ENCODE results near the gene GPR45.

Gene GPR45

GRCh38 chr2:105252271-105252670, 10.7 kb downstream of the GPR45 start:
- FAIRE-seq (no peak), DNase-seq (ENCODE audit: insufficient read length, low spot score) (no peak)

- FAIRE-seq: no peak
- DNase-seq (ENCODE audit: insufficient read length, low spot score): no peak
Measured at GRCh38 chr2:105254531-105255210, 13.1 kb downstream of the GPR45 start.

- no peak for FAIRE-seq
Measured at GRCh38 chr2:105255979-105256378, 14.4 kb downstream of the GPR45 start.

GRCh38 chr2:105256431-105257047, 15.0 kb downstream of the GPR45 start:
- no peak for DNase-seq (ENCODE audit: insufficient read length, low spot score)
- no peak for FAIRE-seq

More at GRCh38 chr2:105255979-105256378, 14.4 kb downstream of the GPR45 start:
- no peak for DNase-seq (ENCODE audit: insufficient read length, low spot score)

GRCh38 chr2:105257981-105258380, 16.4 kb downstream of the GPR45 start:
- no peak for DNase-seq (ENCODE audit: insufficient read length, low spot score)
- no peak for FAIRE-seq

- FAIRE-seq: no peak
Measured at GRCh38 chr2:105258835-105259350, 17.4 kb downstream of the GPR45 start.

GRCh38 chr2:105261061-105261460, 19.5 kb downstream of the GPR45 start:
- FAIRE-seq (no peak), DNase-seq (ENCODE audit: insufficient read length, low spot score) (no peak)

More at GRCh38 chr2:105258835-105259350, 17.4 kb downstream of the GPR45 start:
- no peak for DNase-seq (ENCODE audit: insufficient read length, low spot score)

GRCh38 chr2:105262651-105263091, 21.1 kb downstream of the GPR45 start:
- FAIRE-seq (no peak), DNase-seq (ENCODE audit: insufficient read length, low spot score) (no peak)

- DNase-seq (ENCODE audit: insufficient read length, low spot score) (no peak), FAIRE-seq (no peak)
Measured at GRCh38 chr2:105269426-105269825, 27.9 kb downstream of the GPR45 start.

GRCh38 chr2:105271393-105272045, 30.0 kb downstream of the GPR45 start:
- DNase-seq (ENCODE audit: insufficient read length, low spot score) (no peak), FAIRE-seq (no peak)

- DNase-seq (ENCODE audit: insufficient read length, low spot score) (no peak), FAIRE-seq (no peak)
Measured at GRCh38 chr2:105272176-105272575, 30.6 kb downstream of the GPR45 start.

- DNase-seq (ENCODE audit: insufficient read length, low spot score) (no peak), FAIRE-seq (no peak)
Measured at GRCh38 chr2:105274046-105274445, 32.5 kb downstream of the GPR45 start.

GRCh38 chr2:105278654-105279053, 37.1 kb downstream of the GPR45 start:
- DNase-seq (ENCODE audit: insufficient read length, low spot score): no peak
- FAIRE-seq: no peak

- DNase-seq (ENCODE audit: insufficient read length, low spot score) (no peak), FAIRE-seq (no peak)
Measured at GRCh38 chr2:105279126-105279525, 37.6 kb downstream of the GPR45 start.

- no peak for DNase-seq (ENCODE audit: insufficient read length, low spot score)
Measured at GRCh38 chr2:105280281-105280680, 38.7 kb downstream of the GPR45 start.

GRCh38 chr2:105283532-105283931, 42.0 kb downstream of the GPR45 start:
- FAIRE-seq: no peak
- no peak for DNase-seq (ENCODE audit: insufficient read length, low spot score)

More at GRCh38 chr2:105280281-105280680, 38.7 kb downstream of the GPR45 start:
- no peak for FAIRE-seq

- FAIRE-seq (peak; percentile 35), DNase-seq (ENCODE audit: insufficient read length, low spot score) (peak; percentile 17)
Measured at GRCh38 chr2:105287692-105288091, 46.1 kb downstream of the GPR45 start.

GRCh38 chr2:105288133-105288532, 46.6 kb downstream of the GPR45 start:
- no peak for DNase-seq (ENCODE audit: insufficient read length, low spot score)
- FAIRE-seq: no peak

- no peak for DNase-seq (ENCODE audit: insufficient read length, low spot score)
- FAIRE-seq: no peak
Measured at GRCh38 chr2:105290981-105291660, 49.6 kb downstream of the GPR45 start.

GRCh38 chr2:105291981-105292380, 50.4 kb downstream of the GPR45 start:
- DNase-seq (ENCODE audit: insufficient read length, low spot score): no peak
- FAIRE-seq: no peak
